Neutrophil (primary cell): Measurements from ENCODE around the gene ATAD3C.
A peak's percentile ranks its signal among the peaks of the same experiment; 100 is the strongest.

ENCODE experiments used
- H3K27ac ChIP-seq: fragments of 200-600 bp; sonication (generic); 2 replicates; pipeline ENCODE4 v1.5.1; 2016; ENCODE audit warnings: mild to moderate bottlenecking, moderate library complexity
- H3K27me3 ChIP-seq: fragments of 200-600 bp; sonication (generic); 2 replicates; pipeline ENCODE4 v1.6.0; 2016; ENCODE audit warnings: mild to moderate bottlenecking
- H3K36me3 ChIP-seq: fragments of 200-600 bp; sonication (generic); 2 replicates; pipeline ENCODE4 v1.5.1; 2017
- H3K4me1 ChIP-seq, 2 experiments: fragments of 200-600 bp in 1 of 2; sonication (generic) in 1 of 2; 1 replicate in 1 of 2; 2 replicates in 1 of 2; pipeline versions ENCODE4 v1.5.1 to v1.6.1; 2013 to 2016; ENCODE audit warnings: low read depth in 1 of 2, low read length in 1 of 2, mild to moderate bottlenecking in 1 of 2, moderate library complexity in 1 of 2; ENCODE audit not compliant: control insufficient read depth in 1 of 2, insufficient read depth in 1 of 2
- H3K4me3 ChIP-seq, 2 experiments: fragments of 200-600 bp in 1 of 2; sonication (generic) in 1 of 2; 1 replicate in 1 of 2; 2 replicates in 1 of 2; pipeline ENCODE4 v1.5.1; 2013 to 2016; ENCODE audit warnings: low read depth in 1 of 2, low read length in 1 of 2, mild to moderate bottlenecking in 1 of 2, moderate library complexity in 1 of 2
- H3K9me3 ChIP-seq: fragments of 200-600 bp; sonication (generic); 2 replicates; pipeline ENCODE4 v1.5.1; 2016
- CTCF ChIP-seq: fragments of 200-600 bp; sonication (generic); IDR thresholded peaks from 2 replicates; pipeline ENCODE4 v1.5.1; 2016; ENCODE audit warnings: antibody characterized with exemption

The ATAD3C gene

DNA sequence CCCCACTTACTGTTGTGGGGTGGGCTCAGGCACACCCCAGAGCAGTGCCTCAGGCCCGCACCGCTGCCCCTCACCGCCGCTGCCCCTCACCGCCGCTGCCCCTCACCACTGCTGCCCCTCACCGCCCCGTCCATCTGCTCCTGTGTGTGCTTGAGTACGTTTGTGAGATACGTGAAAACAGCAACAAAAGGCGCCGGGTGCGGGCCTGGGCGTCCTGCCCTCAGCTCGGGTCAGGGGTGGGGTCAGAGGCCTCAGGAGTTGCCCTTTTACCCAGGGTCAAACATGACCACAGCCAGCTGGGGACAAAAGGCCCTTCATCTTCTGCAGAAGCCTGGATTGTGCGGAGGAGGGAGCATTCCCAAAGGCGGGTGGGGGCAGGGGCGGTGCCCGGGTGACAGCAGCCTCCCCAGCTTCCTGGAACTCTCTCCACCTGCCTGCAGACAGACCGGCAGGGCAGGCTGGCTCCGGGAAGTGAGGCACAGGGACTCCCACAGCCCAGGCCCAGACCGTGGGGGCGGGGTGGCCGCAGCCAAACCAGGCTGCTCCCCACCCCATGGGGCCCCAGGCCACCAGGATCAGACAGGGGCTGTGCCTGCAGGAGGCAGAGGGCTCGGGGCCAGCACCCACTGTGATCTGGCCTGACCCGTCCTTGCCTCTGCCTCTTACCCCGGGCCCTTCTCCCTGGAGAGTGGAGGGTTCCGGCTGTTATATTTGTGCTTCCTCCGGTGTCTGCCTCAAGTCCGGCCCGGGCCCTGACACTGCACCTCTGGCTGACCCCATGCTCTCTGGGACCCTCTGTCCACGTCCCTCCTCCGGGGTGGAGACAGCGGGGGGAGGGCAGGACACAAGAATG is 16.3 kb upstream of the ATAD3C start:
- no peaks in the 10 kb centered on the region for H3K9me3 ChIP-seq
- no peak overlapping the region for H3K4me3 ChIP-seq
- no peak for TF ChIP-seq CTCF
- H3K36me3 ChIP-seq = no peaks in the 10 kb centered on the region
- peaks cover 100% of the 10 kb centered on the region for H3K27me3 ChIP-seq
- H3K27ac ChIP-seq = no peak overlapping the region
- peaks cover 6 to 11% of the 10 kb centered on the region in 2 experiments for H3K4me1 ChIP-seq

- peaks cover 6 to 11% of the 10 kb centered on the region in 2 experiments for H3K4me1 ChIP-seq
- no peak overlapping the region for H3K27ac ChIP-seq
Observed at GRCh38 chr1:1433804-1434130, 15.7 kb upstream of the ATAD3C start.

DNA sequence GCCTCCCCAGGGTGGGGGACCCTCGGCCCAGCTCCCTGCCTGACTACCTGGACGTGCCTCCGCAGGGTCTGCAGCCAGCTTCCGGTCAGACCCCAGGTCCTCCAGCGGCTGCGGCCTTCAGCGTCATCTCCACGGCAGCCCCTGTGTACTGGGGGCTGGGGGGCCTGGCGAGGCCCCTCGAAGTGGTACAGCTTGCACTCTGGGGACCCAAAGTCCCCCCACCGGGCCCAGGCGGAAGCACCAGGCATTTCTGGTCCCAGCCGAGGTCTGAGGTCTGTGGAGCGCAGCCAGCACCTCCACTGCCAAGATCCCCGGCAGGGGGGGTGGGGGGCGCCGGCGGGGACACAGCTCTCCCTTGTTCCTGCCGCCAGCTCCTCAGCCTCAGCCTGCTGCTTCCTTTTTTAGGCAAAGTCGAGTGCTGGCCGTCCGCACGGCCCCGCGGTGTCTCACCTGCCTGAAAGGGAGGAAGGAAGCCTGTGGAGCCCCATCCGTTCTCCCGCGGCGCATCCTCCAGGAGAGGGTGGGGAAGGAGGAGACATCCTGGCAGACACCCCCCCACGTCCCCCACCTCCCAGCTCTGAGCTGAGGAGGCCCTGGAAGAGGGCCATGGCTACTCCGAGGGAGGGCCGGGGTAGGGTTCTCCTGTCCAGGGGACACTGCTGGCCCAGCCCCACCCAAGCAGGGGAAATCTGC is 15.2 kb upstream of the ATAD3C start:
- Histone ChIP-seq H3K36me3 (no peaks in the 10 kb centered on the region), H3K4me1 (peaks cover 6 to 11% of the 10 kb centered on the region in 2 experiments), H3K27ac (no peak overlapping the region), H3K4me3 (no peak overlapping the region), H3K9me3 (no peaks in the 10 kb centered on the region), H3K27me3 (peaks cover 100% of the 10 kb centered on the region)
- no peak for TF ChIP-seq CTCF

More at GRCh38 chr1:1433804-1434130, 15.7 kb upstream of the ATAD3C start:
- no peak for TF ChIP-seq CTCF
- no peaks in the 10 kb centered on the region for H3K9me3 ChIP-seq
- no peak overlapping the region for H3K4me3 ChIP-seq
- peaks cover 100% of the 10 kb centered on the region for H3K27me3 ChIP-seq
- no peaks in the 10 kb centered on the region for H3K36me3 ChIP-seq

DNA sequence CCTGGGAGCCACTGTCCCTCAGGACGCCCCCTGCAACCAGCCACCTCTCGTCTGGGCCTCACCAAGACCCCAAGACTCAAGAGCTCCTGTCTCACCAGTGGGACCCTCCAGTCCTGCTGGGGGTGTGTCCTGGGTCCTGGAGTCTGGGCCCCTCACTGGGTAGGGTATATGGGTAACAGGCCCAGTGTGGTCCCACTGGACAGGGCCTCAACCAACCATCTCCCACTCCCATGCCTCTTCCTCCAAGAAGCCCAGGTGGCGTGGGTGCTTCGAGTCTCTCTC is 14.7 kb upstream of the ATAD3C start:
- TF ChIP-seq CTCF = no peak
- H3K36me3 ChIP-seq = no peaks in the 10 kb centered on the region
- H3K4me3 ChIP-seq = no peak overlapping the region
- peaks cover 97% of the 10 kb centered on the region for H3K27me3 ChIP-seq
- H3K4me1 ChIP-seq = peaks cover 6 to 11% of the 10 kb centered on the region in 2 experiments
- no peak overlapping the region for H3K27ac ChIP-seq
- H3K9me3 ChIP-seq = no peaks in the 10 kb centered on the region

- H3K27ac ChIP-seq = no peak within 1 kb of the TSS
- peaks cover 6 to 11% of the 10 kb centered on the region in 2 experiments for H3K4me1 ChIP-seq
- no peaks in the 10 kb centered on the region for H3K9me3 ChIP-seq
- peak within 1 kb of the TSS in 1 of 2 experiments; percentile 7 for H3K4me3 ChIP-seq
- TF ChIP-seq CTCF = no peak
- no peaks in the 10 kb centered on the region for H3K36me3 ChIP-seq
- H3K27me3 ChIP-seq = peaks cover 91% of the 10 kb centered on the region
Observed at GRCh38 chr1:1435106-1435903, 14.2 kb upstream of the ATAD3C start, which contains the start of gene VWA1. VWA1 (plus strand) TSS chr1:1435690; CDS start chr1:1435749, 59 bp downstream.
